ENCODE measurements around the gene FANCD2.
"Not testable (repeated sequence)": the region's sequence is repeated elsewhere in the genome, so short reads cannot be mapped to it uniquely, and the experiment has no call there.

The FANCD2 gene

DNA sequence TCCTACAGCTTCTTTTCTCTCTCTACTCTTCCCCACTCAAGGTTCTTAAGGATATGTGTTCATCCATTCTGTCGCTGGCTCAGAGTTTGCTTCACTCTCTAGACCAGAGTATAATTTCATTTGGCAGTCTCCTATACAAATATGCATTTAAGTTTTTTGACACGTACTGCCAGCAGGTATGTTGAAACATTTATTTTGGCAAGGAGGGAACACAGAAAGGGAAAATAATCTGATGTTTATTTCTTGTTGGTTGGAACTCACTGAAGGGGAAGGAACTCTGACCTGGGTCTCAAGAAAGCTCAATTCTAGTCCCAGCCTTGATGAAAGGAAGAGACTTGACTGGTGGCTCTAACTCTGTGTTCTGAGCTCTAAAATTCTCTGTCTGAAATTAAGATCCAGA lies 21.6 kb downstream of the FANCD2 start:
- DNase-seq (ENCODE audit: insufficient read length, low spot score) (no peak), FAIRE-seq (no peak)
- TF ChIP-seq, protein P1, sequence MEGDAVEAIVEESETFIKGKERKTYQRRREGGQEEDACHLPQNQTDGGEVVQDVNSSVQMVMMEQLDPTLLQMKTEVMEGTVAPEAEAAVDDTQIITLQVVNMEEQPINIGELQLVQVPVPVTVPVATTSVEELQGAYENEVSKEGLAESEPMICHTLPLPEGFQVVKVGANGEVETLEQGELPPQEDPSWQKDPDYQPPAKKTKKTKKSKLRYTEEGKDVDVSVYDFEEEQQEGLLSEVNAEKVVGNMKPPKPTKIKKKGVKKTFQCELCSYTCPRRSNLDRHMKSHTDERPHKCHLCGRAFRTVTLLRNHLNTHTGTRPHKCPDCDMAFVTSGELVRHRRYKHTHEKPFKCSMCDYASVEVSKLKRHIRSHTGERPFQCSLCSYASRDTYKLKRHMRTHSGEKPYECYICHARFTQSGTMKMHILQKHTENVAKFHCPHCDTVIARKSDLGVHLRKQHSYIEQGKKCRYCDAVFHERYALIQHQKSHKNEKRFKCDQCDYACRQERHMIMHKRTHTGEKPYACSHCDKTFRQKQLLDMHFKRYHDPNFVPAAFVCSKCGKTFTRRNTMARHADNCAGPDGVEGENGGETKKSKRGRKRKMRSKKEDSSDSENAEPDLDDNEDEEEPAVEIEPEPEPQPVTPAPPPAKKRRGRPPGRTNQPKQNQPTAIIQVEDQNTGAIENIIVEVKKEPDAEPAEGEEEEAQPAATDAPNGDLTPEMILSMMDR (IDR thresholded peaks at IDR 0.05; ENCODE audit: insufficient read depth, missing control alignments), result no peak

DNA sequence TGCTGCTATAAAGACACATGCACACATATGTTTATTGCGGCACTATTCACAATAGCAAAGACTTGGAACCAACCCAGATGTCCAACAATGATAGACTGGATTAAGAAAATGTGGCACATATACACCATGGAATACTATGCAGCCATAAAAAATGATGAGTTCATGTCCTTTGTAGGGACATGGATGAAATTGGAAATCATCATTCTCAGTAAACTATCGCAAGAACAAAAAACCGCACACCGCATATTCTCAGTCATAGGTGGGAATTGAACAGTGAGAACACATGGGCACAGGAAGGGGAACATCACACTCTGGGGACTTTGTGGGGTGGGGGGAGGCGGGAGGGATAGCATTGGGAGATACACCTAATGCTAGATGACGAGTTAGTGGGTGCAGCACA lies 26.8 kb downstream of the FANCD2 start:
- DNase-seq (ENCODE audit: insufficient read length, low spot score); FAIRE-seq: not testable (repeated sequence)

DNA sequence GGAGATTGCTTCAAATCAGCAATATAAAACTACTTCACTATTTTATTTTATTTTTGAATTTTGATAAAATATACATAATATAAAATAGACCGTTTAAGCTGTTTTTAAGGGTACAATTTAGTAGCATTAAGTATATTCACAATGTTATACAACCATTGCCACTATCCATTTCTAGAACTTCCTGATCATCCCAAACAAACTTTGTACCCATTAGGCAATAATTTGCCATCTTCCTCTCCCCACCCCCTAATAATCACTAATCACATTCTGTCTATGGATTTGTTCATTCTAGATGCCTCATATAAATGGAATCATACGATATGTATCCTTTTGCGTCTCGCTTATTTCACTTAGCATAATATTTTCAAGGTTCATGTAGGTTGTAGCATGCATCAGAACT lies 28.9 kb downstream of the FANCD2 start:
- FAIRE-seq (no peak), DNase-seq (ENCODE audit: insufficient read length, low spot score) (no peak)
- TF ChIP-seq, protein P1 (IDR thresholded peaks at IDR 0.05; ENCODE audit: insufficient read depth, missing control alignments), result no peak

DNA sequence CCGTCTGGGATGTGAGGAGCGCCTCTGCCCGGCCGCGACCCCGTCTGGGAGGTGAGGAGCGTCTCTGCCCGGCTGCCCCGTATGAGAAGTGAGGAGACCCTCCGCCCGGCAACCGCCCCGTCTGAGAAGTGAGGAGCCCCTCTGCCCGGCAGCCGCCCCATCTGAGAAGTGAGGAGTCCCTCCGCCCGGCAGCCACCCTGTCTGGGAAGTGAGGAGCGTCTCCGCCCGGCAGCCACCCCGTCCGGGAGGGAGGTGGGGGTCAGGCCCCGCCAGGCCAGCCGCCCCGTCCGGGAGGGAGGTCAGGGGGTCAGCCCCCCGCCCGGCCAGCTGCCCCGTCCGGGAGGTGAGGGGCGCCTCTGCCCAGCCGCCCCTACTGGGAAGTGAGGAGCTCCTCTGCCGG lies 43.8 kb downstream of the FANCD2 start:
- not testable (repeated sequence) for FAIRE-seq

DNA sequence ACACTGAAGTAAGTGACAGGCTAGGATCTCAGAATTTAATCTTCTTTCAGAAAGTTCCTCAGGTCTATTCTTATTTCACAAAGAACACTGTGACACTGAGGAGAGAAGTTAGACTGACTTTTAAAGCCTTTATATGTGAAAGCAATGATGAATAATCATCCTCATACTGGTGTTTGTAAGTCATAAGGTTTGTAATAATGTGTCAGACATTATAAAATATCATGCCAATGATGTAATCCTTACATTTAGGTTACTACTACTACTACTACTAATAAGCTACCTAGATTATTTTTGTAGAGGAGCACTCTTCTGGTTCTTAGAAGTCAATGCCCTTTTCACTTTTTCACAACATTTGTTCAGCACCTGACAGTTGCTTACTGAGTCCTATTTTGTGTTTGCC lies 48.4 kb downstream of the FANCD2 start:
- no peak for DNase-seq (ENCODE audit: insufficient read length, low spot score)
- TF ChIP-seq, protein P1 (IDR thresholded peaks at IDR 0.05; ENCODE audit: insufficient read depth, missing control alignments), result no peak
- FAIRE-seq, result no peak

More for the DNA sequence above, 43.8 kb downstream of the FANCD2 start:
- not testable (repeated sequence) for DNase-seq (ENCODE audit: insufficient read length, low spot score)

DNA sequence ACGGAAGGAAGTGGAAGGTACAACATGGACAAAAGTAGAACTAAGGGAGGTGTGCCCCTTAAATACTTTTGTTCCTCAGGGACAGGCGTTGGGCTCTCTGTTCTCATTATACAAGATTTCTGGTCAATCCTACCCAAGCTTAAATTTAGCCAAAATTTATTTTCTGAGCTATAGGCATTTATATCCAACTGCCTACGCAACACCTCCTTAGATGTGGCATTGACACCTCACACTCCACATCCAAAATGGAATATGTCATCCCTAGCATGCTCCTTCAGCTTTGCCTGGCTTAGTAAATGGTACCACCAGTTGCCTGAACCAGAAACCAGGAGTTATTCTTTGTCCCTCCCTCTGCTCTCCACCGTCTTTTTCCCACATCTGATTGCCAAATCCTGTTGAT lies 55.6 kb downstream of the FANCD2 start:
- FAIRE-seq, result no peak
- TF ChIP-seq, protein P1 (IDR thresholded peaks at IDR 0.05; ENCODE audit: insufficient read depth, missing control alignments), result no peak
- DNase-seq (ENCODE audit: insufficient read length, low spot score), result no peak

DNA sequence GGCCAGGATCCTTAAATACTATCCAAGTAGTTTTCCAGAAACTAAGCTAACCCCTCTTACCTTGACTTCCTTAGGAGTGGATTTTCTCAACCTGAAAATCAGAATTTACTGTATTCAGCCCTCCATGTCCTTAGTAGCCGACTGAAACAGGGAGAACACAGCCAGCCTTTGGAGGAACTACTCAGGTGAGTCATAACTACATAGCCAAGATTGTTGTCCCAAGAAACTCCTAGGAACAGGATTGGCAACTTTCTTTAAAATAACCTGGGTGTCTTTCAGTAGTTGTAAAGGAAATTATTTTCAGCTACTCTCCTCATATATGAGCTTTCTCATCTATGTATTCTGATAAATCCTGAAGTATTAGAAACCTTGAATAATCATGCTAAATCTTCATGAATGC lies 59.5 kb downstream of the FANCD2 start:
- TF ChIP-seq, protein P1 (IDR thresholded peaks at IDR 0.05; ENCODE audit: insufficient read depth, missing control alignments), result no peak
- FAIRE-seq (no peak), DNase-seq (ENCODE audit: insufficient read length, low spot score) (no peak)

DNA sequence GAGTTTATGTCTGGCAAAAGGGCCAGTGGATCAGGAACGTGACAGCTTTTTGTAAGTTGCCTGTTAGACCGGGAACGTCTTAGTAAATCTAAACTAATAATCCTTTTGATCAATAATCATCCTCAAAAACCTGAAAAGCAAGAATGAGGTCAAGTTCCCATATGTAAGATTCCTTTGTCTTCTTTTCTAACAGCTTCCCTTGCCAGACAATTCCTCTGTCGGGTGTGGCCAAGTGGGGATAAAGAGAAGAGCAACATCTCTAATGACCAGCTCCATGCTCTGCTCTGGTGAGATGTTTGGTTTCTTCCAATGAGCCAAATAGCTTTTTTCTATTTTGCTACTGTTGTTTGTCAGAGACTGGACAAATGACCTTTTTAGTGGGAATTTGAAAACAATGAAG lies 62.0 kb downstream of the FANCD2 start:
- FAIRE-seq, result no peak
- TF ChIP-seq, protein P1 (IDR thresholded peaks at IDR 0.05; ENCODE audit: insufficient read depth, missing control alignments), result no peak
- no peak for DNase-seq (ENCODE audit: insufficient read length, low spot score)
